Smooth muscle cell (in vitro differentiated cells): ENCODE data around the gene RBM27. TPM values are rescaled to one million over a fixed set of nuclear protein-coding genes. Genes with fewer than 3 reads are reported as not detected.

Experiments
- DNase-seq: peaks from one replicate; lab custom pipeline; 2025; ENCODE audit not compliant: unreplicated experiment; lab: John Stamatoyannopoulos, UW
- H2AFZ ChIP-seq: fragments of 200-600 bp; sonication (generic); 2 replicates; pipeline ENCODE4 v1.6.0; 2016; ENCODE audit warnings: antibody characterized with exemption, low read depth, mild to moderate bottlenecking
- H3F3A ChIP-seq: fragments of 200-600 bp; sonication (generic); 2 replicates; pipeline ENCODE4 v1.6.0; 2017; ENCODE audit warnings: antibody characterized with exemption, low read depth
- H3K27ac ChIP-seq: fragments of 200-600 bp; sonication (generic); 2 replicates; pipeline ENCODE4 v1.5.1; 2016; ENCODE audit warnings: low read depth, mild to moderate bottlenecking
- H3K27me3 ChIP-seq: fragments of 200-600 bp; sonication (generic); 2 replicates; pipeline ENCODE4 v1.6.1; 2016; ENCODE audit warnings: low read depth, mild to moderate bottlenecking
- H3K36me3 ChIP-seq: fragments of 200-600 bp; sonication (generic); 2 replicates; pipeline ENCODE4 v1.5.1; 2016; ENCODE audit warnings: low read depth
- H3K4me1 ChIP-seq: fragments of 200-600 bp; sonication (generic); 2 replicates; pipeline ENCODE4 v1.5.1; 2016; ENCODE audit warnings: low read depth
- H3K4me2 ChIP-seq: fragments of 200-600 bp; sonication (generic); 2 replicates; pipeline ENCODE4 v1.6.0; 2016; ENCODE audit warnings: mild to moderate bottlenecking
- H3K4me3 ChIP-seq: fragments of 200-600 bp; sonication (generic); 2 replicates; pipeline ENCODE4 v1.5.1; 2016; ENCODE audit warnings: mild to moderate bottlenecking
- H3K79me2 ChIP-seq: fragments of 200-600 bp; sonication (generic); 2 replicates; pipeline ENCODE4 v1.6.0; 2016; ENCODE audit warnings: low read depth, mild to moderate bottlenecking
- H3K9ac ChIP-seq: fragments of 200-600 bp; sonication (generic); 2 replicates; pipeline ENCODE4 v1.6.0; 2016; ENCODE audit warnings: low read depth
- H3K9me3 ChIP-seq: fragments of 200-600 bp; sonication (generic); replicated peaks from 2 replicates; pipeline ENCODE4 v1.5.1; 2016; ENCODE audit warnings: low read depth
- H4K20me1 ChIP-seq: fragments of 200-600 bp; sonication (generic); 2 replicates; pipeline ENCODE4 v1.6.0; 2016; ENCODE audit warnings: low read depth
- CTCF ChIP-seq: fragments of 200-600 bp; sonication (generic); IDR thresholded peaks from 2 replicates; pipeline ENCODE4 v1.5.1; 2017; ENCODE audit warnings: borderline replicate concordance, mild to moderate bottlenecking, antibody characterized with exemption; ENCODE audit not compliant: insufficient read depth, poor library complexity, severe bottlenecking
- WGBS: methylation state at CpG from one replicate; pipeline ENCODE4 v1.1.7; 2016; ENCODE audit warnings: low lambda C conversion rate; 5-methylcytosine and 5-hydroxymethylcytosine counted together
- polyA plus RNA-seq: library from polyadenylated mRNA; unstranded; fragments of >200 nt; fragmentation: Nextera tagmentation; extraction: Ambion mirVana; gene quantifications from 2 replicates; pipeline ENCODE4 v1.2.1, GENCODE V29; 2016
- total RNA-seq: library from RNA; depleted of rRNA; stranded (reverse); fragments of >200 nt; gene quantifications from 2 replicates; pipeline ENCODE4 v1.2.3, GENCODE V29; 2014

RBM27 gene
- 25.6 and 28.2 TPM in 2 replicates for total RNA-seq
- 2.5 and 3.6 TPM in 2 replicates for polyA plus RNA-seq

- peak within 1 kb of the TSS; percentile 93 for H3K4me2 ChIP-seq
- no peaks in the 10 kb centered on the region for H3K36me3 ChIP-seq
- H3F3A ChIP-seq, result no peaks in the 10 kb centered on the region
- TF ChIP-seq CTCF, result no peak
- WGBS, result under 1% methylated on average over 43 of the region's 48 CpGs
- H3K4me3 ChIP-seq, result peak within 1 kb of the TSS; percentile 94
- no peaks in the 10 kb centered on the region for H3K27me3 ChIP-seq
- peak within 1 kb of the TSS; percentile 87 for H2AFZ ChIP-seq
- peak within 1 kb of the TSS; percentile 91 for H3K27ac ChIP-seq
- peaks cover 30% of the 10 kb centered on the region for H4K20me1 ChIP-seq
- no peaks in the 10 kb centered on the region for H3K9me3 ChIP-seq
- H3K79me2 ChIP-seq, result peaks cover 48% of the 10 kb centered on the region
- DNase-seq, result peak; percentile 84
- H3K4me1 ChIP-seq, result peaks cover 19% of the 10 kb centered on the region
- peak within 1 kb of the TSS; percentile 84 for H3K9ac ChIP-seq
Measured at GRCh38 chr5:146203011-146203871, at the start of gene RBM27. Gene RBM27, plus strand, starts transcription at chr5:146203605. Its CDS starts 161 bp downstream, at chr5:146203766.

- Histone ChIP-seq H3K4me1 (no peaks in the 10 kb centered on the region), H3K79me2 (peaks cover 3% of the 10 kb centered on the region), H3K9ac (no peak overlapping the region), H3K4me3 (no peak overlapping the region), H3K27me3 (no peaks in the 10 kb centered on the region), H3K27ac (no peak overlapping the region), H3K4me2 (no peak overlapping the region), H3F3A (no peaks in the 10 kb centered on the region), H4K20me1 (no peaks in the 10 kb centered on the region), H2AFZ (no peak overlapping the region), H3K36me3 (peaks cover 63% of the 10 kb centered on the region), H3K9me3 (no peaks in the 10 kb centered on the region)
- no peak for TF ChIP-seq CTCF
- no peak for DNase-seq
Measured at GRCh38 chr5:146158255-146158654, 45.1 kb upstream of the RBM27 start.

- Histone ChIP-seq H3K36me3 (peaks cover 51% of the 10 kb centered on the region), H3K4me1 (no peaks in the 10 kb centered on the region), H4K20me1 (no peaks in the 10 kb centered on the region), H3K4me2 (no peak overlapping the region), H3F3A (no peaks in the 10 kb centered on the region), H3K4me3 (no peak overlapping the region), H3K27me3 (no peaks in the 10 kb centered on the region), H3K9ac (no peak overlapping the region), H3K9me3 (no peaks in the 10 kb centered on the region), H3K79me2 (peaks cover 13% of the 10 kb centered on the region), H2AFZ (no peak overlapping the region), H3K27ac (no peak overlapping the region)
- TF ChIP-seq CTCF, result no peak
- no peak for DNase-seq
- WGBS, result 97% methylated on average over 2 of the region's 2 CpGs
Measured at GRCh38 chr5:146164382-146164781, 39.0 kb upstream of the RBM27 start.

- Histone ChIP-seq H3K4me3 (no peak overlapping the region), H3K27me3 (no peaks in the 10 kb centered on the region), H4K20me1 (no peaks in the 10 kb centered on the region), H3F3A (no peaks in the 10 kb centered on the region), H3K4me2 (no peak overlapping the region), H3K9me3 (no peaks in the 10 kb centered on the region), H3K4me1 (no peaks in the 10 kb centered on the region), H3K79me2 (peaks cover 13% of the 10 kb centered on the region), H3K9ac (no peak overlapping the region), H3K27ac (no peak overlapping the region), H3K36me3 (peaks cover 42% of the 10 kb centered on the region), H2AFZ (no peak overlapping the region)
- no peak for TF ChIP-seq CTCF
- 64% methylated on average over 1 of the region's 1 CpG for WGBS
- no peak for DNase-seq
Measured at GRCh38 chr5:146165460-146165859, 37.9 kb upstream of the RBM27 start.
